ENCODE results near the gene DLGAP1.

GRCh38 chr18:3713166-3713565 is 741.9 kb downstream of the DLGAP1 start:
- TF ChIP-seq CTCF (IDR thresholded peaks at IDR 0.05; ENCODE audit: low read depth, low read length, missing input control) = no peak
- TF ChIP-seq YY1 (IDR thresholded peaks at IDR 0.05) = no peak
- TF ChIP-seq GABPA (IDR thresholded peaks at IDR 0.05 in 1 of 2, conservative IDR thresholded peaks at IDR 0.05 in 1 of 2) = no peak
- TF ChIP-seq REST (IDR thresholded peaks at IDR 0.05) = no peak
- no peak for TF ChIP-seq ATF3 (IDR thresholded peaks at IDR 0.05)
- no peak for TF ChIP-seq RAD21 (IDR thresholded peaks at IDR 0.05)
- no peak for TF ChIP-seq MAX (IDR thresholded peaks at IDR 0.05)
- no peak for TF ChIP-seq RXRA (IDR thresholded peaks at IDR 0.05)
- TF ChIP-seq TAF1 (conservative IDR thresholded peaks at IDR 0.05) = no peak
- no peak for TF ChIP-seq HNF4G (IDR thresholded peaks at IDR 0.05)
- TF ChIP-seq FOXA1 (IDR thresholded peaks at IDR 0.05) = no peak
- TF ChIP-seq JUND (IDR thresholded peaks at IDR 0.05) = no peak
- no peak for TF ChIP-seq EGR1 (IDR thresholded peaks at IDR 0.05; ENCODE audit: low read depth in 2 of 2)
- no peak for TF ChIP-seq SP1 (IDR thresholded peaks at IDR 0.05)

Measured in liver (tissue), 3 donors.